ENCODE measurements around the gene ZBTB20.

Gene ZBTB20

DNA sequence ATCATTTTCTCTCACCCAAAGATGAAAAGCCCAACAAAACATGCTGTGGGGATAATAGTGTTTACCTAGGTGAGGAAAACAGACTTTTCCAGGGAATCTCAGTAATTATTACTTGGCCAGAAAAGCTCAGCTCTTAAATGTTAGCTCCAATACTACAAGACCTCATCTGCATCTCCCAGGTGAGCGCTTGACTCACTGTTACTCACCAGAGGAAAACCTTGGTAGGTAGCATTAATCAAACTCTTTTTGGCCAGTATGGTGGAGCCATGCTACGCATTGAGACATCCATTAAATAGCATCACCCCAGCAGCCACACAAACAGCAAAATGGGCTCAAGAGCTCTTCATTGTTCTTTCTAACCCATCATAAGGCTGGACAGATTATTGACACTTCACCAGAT is 754.3 kb downstream of the ZBTB20 start:
- no peak for DNase-seq

DNA sequence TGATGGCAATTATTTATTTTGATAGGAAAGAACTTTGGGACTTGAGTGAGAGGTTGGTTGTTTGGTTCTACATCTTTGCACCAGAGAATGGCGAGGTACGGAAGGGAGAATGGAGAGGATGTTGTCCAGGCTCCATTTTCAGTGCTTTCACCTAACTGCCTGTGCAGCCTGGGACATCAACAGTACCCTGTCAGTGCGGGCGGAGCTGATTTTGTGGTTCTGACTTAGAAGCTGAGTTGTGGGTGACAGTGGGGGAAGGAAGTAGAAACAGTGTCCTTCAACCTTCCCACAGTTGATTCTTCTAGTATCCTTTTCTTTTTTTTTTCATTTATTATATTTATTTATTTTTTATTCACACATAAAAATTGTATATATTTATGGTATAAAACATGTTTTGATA is 757.9 kb downstream of the ZBTB20 start:
- no peak for DNase-seq

DNA sequence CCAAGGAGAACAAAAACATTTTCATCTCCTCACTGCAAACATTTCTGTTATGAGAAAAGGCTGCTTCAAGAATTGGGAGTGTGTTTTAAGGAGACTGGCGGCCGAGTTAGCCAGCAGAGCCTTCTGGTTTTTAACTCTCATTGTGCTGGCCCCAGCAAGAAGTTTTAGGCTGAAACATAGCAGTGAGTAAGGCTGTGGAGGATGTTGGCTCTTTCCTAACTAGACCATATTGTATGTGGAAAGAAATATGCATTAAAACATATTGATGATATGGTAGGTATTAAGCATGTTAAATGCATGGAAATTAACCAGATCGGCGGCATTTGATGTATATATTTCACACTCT is 762.6 kb downstream of the ZBTB20 start:
- DNase-seq: peak; percentile 41

DNA sequence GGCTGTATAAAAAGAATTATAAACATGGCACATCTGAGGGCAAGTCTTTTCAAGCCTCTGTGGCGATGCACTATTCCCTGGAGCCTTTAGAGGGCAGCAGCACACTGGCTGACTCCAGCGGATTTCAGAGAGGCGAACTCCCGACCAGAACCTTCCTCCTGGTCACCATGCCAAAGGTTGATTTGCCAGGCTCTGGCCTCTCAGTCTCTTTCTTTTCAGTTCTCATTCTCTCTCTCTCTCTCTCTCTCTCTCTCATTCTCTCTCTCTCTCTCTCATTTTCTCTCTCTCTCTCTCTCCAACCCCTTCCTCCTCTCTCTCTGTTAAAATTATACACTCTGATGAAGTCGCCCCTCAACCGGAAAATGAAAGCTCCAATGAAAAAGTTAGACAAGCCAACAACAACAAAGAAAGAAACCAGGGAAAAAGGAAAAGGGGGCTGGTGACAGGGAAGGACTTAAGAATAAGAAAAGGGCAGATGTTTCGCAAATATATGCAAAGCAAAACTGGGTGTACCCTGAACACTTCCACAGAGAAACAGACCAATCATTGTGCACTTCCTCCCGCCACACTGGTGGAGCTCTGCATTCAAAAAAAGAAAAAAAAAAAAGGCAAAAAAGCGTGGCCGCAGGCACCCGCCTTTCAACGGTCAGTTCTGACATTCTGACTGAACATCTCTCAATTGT is 763.1 kb downstream of the ZBTB20 start:
- peak; percentile 83 for DNase-seq

DNA sequence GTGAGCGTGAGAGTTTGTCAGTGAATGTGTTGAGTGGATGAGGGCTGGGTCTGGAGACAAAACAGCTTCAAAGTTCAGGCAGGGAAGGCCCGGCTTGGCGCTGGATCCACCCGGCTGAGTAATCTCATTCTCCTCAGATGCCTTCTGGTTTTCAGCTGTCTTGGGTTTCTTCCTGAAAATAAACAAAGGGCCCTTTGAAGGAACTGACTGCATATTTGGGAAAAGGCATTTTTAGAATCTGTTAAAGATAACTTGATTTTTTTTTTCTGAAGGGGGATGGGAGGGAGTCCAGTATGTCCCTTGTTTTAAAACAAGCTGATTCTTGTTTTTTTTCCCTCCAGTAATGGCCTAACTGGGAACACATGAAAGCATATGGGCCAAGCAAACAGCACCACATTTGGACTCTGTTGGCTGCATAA is 766.8 kb downstream of the ZBTB20 start:
- peak; percentile 87 for DNase-seq

DNA sequence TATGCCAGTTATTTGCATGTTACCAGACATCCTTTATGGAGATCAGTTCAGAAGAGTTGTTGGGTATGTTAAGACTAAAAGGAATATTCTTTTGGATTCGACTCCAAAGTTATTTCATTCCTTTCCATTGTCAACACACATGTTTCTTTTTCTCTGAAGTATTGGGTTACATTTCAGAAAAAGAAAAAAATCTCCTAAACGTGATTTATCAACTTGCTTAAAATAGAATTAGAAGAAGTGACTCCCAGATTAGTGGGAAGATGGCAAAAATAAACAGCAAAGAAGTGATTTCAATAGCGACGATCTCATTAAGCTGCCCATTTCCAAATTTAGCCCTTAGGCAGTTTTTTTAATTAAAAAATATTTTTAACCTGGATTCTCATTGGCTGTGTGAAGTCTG is 767.8 kb downstream of the ZBTB20 start:
- DNase-seq: no peak

DNA sequence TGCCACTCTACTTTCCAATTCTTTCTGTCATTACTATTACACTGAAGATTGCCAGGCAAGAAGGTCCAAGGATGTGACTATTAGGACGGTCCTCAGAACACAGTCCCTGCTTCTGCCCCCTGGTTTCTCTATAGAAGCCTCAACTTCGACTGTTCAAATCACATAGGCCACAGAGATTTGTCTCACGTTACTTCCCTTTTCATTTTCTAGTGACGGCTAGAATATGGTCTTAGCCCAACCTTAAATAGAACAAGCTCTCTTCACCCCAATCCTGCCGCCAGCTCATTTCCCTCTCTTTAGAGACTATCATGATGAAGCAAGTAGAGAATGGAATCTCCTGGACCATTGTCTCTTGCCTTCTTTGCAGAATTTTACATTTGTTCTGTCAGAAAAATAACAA is 768.3 kb downstream of the ZBTB20 start:
- DNase-seq: no peak

DNA sequence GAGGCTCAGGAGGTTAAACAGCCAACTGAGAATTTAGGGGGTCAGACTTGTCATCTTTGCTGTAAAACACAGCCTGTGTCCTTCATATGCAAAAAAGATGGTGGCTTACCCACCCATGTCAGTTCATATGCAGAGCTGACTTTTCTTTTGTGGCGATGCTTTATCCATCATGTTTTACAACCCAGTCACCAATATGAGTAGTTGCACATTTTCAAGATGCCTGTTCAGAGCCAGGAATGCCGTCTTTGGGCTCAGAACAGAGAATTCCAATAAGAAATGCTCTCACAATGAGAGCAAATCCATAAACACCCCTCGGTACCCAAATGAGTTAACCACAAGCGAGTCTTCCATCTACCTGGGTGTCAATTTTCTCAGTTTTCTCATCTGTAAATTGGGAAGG is 769.7 kb downstream of the ZBTB20 start:
- DNase-seq: no peak

DNA sequence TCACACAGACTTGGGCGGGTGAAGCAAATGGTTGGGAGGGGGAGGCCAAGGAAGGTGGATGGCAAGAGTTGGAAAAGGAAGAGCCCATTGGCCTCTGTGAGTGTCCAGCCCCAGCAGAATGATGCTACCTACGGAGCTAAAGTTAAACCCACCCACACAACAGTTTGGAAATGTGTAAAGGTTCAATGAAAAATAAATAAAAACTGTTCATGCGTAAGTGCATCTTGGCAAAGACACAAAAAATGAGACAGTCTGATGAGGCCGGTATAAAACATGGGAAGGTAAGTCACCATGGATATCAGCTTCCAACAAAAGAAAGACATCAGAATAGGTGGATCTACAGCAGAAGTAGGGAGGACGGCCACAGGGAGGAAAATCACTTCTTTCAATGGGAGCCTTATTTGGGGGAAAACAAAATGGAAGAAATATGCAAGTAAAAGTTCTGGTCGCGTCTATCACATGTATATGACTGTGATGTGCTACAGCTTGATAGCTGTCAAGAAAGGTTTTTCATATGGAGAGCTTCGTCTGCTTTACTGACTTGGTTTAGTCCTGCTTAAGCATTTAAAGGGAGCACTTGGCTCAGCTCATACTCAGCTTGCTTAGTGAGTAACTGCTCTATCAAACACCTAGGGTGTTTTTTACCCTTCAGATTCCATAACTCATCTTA is 770.4 kb downstream of the ZBTB20 start:
- DNase-seq: no peak

DNA sequence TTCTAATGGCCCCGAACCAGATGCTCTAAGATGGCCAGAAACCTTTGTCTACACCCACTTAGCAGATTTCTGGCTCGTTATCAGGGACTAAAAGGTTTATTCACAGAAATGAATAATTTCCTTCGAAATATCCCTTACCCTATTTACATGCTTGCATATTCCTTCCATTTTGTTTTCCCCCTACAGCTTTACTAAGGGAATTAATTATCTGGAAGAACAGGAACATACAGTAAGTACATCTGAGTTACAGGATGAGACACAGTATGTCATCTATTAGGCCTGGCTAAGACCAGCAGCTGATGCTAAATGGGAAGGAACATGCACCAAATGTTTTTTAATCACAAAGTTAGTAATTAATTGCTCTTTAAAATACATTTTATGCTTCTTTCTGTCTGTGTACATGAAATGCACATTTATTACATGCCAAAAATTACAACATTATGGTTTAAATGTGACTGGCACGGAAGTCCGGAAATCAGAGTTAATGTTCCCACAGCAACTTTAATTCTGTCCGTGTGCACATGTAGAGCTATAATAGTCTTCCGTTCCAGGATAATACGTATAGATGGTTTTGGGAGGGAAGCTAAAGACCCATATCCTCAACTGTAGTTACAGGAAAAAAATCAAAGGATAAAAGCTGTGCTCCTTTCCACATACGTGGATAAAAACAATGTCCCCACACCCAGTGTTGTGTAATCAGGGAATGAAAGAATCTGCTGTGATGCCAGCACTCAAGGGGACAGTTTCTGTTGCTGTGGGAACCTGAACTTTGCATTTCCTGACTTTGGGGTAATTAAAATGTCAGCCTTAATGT is 771.3 kb downstream of the ZBTB20 start:
- no peak for DNase-seq

DNA sequence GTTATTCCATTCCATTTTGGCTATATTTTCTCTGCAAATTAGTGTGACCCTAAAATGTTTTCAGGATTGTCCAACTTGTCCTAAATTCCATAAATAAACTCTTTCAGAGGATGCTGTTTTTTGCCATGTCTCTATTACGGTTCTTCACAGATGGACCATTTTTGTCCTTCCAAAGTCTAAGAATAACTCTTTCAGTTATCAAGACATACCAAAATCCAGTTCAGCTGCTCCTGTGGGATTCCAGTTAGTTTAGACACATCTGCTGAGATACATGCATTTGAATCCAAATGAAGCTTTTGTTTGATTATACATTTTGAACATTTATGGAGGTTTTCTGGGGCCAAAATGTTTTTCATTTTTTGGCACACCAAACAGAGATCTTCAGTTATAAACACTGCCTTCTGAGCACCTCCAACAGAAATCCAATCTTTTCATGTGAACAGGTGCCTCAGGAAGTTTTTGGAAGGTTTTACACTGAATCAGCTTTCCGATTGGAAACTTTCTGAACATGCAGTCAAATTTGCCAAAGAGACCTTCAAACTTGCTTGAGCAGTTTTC is 772.6 kb downstream of the ZBTB20 start:
- no peak for DNase-seq

DNA sequence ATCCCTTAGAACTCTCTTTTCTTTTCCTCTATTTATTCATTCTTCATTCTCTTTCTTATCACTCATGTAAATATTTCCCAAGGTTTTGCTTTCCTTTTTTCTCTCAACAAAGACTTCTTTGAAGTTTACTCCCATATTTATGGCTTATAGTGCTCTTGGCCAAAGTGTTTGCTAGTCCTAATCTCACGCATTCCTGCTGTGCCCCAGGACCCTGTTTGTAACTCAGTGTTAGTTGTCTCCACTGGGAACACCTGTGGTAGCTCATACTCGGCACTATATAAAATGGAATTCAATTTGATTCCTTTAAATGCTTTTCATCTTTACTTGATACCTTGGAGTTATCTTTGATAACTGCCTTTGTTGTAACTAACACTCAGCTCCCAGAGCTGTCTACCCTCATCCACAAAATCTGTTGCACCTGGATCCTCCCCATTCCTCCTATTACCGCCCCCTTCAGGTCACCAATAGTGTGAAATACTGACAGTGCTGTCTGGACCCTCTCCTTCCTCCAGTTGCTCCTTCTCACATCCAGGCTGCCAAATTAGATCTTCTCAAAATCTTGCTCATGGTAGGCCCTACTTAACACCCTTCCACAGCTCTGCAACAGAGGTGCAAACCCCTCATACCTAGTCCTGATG is 776.4 kb downstream of the ZBTB20 start:
- DNase-seq: no peak

DNA sequence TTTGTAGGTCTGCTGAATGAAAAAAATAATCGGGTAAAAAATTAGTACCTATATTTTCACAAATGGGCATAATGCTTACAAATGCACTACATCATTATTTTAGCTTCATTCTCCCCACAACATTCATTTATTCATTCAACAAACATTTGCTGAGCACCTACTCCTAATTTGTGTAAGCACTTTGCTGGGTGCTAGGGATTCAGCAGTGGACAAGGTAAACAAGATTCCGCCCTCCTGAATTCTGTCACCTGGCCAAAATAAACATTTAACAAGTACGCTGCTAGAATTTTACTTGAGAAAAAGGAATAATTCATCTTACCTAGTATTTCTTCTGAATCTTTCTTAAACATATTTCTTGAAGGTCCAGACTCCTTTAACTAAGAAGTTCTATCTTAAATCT is 781.2 kb downstream of the ZBTB20 start:
- DNase-seq: no peak

DNA sequence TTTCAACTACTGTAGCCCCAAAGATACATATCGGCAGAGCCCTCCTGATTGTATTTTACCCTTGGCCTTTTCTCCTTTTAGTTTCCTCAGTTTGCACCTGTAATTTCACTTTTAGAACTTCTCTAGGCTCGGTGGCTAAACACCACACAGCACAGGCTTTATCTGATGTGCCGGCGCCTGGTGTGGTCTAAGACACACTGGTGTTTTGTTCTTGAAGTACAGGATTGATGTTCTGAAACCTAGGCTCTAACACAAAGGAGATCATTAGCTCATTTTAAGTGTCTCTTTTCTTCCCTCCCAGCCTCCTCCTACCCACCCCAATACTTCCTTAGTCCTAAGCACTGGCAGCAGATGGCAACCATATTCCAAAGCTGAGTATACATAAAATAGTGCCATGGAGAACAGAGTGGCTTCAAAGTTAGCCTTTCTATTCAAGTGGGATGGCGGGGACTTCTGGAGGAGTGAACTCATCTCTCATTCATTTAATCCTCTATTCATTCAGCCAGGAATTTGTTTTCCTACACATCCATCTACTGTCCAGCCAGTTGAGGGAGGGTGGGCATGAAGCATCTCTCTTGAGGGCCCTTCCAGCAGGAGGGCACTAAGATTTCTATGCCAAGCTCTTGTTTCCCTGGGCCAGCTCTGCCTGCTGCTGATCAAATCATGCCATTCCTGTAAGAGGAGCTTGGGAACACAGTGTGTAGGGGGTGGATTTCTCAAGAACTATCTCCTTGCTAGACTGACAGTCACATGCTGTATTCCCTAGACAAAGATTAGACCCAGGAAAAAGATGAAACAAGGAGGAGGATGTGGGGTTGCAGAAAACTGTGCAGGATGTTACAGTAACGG is 782.1 kb downstream of the ZBTB20 start:
- no peak for DNase-seq

DNA sequence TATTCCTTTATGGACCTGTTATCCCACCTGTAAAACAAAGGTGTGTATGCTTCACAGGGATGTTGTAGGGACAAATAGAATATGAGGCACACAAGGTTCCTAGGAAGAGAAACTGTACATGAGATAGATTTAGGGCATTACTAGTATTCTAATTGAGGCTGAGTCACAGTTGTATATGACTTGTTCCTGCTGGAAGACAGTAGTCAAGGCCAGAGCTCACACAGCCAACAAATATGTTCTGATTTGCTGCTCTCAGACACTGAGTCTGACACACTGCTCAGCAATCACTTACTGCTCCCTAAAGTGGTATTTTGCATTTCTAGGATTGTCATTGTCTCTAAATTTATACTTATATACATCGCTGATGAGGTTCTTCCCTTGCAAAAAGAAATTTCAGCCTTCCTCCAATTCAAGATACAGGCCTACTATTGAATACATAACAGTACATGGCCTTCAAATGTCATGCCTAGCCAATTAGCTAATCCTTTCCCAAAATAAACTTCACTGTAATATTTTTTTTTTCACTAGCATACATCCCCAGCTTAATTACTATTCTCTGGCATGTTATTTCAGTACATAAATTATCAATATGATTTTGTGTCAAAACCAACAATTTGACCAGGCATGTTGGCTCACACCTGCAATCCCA is 783.4 kb downstream of the ZBTB20 start:
- peak; percentile 83 for DNase-seq

DNA sequence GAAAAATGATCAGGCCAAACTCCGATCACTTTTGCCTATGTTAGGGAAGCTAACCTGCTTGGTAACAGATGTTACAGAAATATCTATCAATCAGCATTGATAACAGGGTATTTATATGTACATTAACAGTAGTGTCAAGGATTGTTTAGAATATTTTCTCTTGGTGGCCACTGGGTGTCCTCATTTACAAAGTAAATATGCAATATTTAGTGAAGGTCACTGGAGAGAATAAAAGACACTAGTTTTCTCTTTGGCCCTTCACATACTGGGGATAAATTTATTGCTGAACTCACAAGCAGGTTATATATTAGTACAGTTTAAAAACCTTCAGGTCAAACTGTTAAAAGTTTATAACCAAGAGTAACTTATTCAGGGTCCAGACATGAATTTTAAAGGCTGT is 784.3 kb downstream of the ZBTB20 start:
- DNase-seq: peak; percentile 51

DNA sequence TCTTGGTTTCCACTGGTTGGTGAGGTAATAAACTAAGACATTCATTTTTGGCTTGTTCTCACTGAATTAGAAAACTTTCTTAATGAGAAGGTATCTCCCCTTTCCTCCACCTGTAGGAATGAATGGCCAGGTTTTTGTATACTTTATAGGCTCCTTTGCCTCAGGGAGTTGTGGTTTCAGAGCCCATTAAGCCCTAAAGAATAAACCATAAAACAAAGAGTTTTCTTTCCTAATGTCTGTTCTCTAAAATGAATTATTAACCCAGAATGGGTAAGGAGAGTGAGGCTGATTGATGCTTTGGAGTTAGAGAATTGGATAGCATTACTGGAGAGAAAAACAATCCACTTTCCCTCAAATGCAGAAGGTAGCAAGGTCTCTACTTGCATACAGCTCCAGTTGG is 785.7 kb downstream of the ZBTB20 start:
- DNase-seq: no peak

DNA sequence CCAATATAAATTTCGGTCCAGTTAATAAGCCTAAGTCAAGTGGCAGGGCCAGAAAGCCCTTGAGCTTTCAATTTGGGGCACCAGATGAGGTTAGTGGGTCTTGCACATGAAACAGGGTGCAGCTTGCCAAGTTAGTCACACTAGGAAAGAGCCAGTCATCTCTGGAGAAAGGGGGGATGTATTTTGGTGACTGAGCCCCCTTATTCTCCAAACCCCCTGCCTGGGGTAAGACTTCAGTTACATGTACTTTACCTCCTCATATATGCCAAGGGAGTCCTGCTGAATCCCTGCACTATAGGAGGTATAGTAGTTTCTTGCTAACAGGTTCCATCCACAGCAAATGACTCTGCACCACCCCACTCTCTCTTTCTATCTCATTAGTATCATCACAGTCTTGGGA is 790.6 kb downstream of the ZBTB20 start:
- no peak for DNase-seq

DNA sequence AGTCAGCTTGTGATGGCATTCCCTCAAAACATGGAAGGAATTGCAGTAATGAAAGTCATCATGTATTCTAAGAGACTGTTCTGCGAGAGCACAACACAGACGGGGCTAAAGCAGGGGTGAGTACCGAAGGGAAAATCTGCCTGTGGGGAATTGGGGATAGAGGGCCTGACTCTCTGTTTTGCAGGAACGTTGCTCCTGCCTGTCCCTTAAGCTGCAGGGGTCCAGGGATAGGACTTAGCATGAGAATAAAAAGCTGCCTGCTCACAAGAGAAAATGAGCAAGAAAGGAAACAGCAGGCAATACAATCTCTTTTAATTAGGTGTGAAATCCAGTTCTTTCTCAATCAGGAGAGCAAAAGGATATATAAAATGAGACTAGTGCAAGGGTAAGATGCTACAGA is 791.0 kb downstream of the ZBTB20 start:
- no peak for DNase-seq

DNA sequence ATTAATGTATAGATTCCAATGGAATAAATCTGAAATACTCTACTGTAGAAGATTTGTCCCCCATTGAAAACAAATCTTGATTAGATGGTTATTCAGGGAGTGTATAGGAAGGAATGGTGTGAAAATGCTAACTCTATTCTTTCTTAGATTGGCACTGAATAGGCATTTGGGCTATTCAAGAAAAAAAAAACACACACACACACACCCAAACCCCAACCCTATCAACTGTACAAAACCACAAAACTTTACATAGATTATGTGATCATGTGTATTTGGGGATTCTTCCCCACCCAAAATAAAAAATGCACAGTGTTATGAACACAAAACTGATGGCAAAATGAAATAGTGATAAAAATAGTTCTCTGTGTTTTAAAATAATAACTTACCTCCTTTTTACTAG is 791.4 kb downstream of the ZBTB20 start:
- DNase-seq: no peak

DNA sequence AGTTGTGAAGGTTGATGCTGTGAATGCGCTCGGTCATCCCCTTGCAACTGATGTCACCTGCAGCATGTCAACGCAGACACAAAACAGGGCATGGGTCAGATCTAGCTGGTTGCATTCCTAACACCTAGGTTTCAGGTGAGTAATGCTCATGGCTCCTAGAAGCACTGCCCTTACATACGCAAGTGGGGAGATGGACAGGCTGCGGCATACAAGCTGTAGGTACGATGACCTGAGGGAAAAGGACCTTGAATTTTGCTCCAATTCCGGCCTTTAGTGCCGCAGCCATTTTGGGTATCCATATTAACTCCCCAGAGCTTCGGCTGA is 795.3 kb downstream of the ZBTB20 start:
- DNase-seq: no peak
